ENCODE data around the gene FAM163B.

- TF ChIP-seq MED1 (CRISPR knock-in tag; IDR thresholded peaks at IDR 0.05; ENCODE audit: borderline replicate concordance) (no peak), CTCF (IDR thresholded peaks at IDR 0.05 in 2 of 3, conservative IDR thresholded peaks at IDR 0.05 in 1 of 3; ENCODE audit: insufficient read depth in 2 of 3, low read depth in 1 of 3, low read length in 3 of 3) (no peak), ZNF639 (CRISPR knock-in tag; conservative IDR thresholded peaks at IDR 0.05 in 1 of 2, IDR thresholded peaks at IDR 0.05 in 1 of 2) (no peak), POLR2A (conservative IDR thresholded peaks at IDR 0.05) (no peak)
These were observed 6.9 kb downstream of the FAM163B start for GRCh38 chr9:133602277-133602676.

Measured in K562 (cell line).